Breast epithelium (tissue), 3 donors: ENCODE measurements around the gene RAPGEF4.

Experiments used
- POLR2A ChIP-seq: fragments of 450-650 bp; IDR thresholded peaks from one replicate; pipeline ENCODE4 v1.6.1; 2016; ENCODE audit warnings: antibody characterized with exemption, mild to moderate bottlenecking, moderate library complexity
- POLR2AphosphoS5 ChIP-seq, 3 donors: sonication (generic); formaldehyde crosslinking; IDR thresholded peaks; one replicate each; pipeline ENCODE4 v1.6.1; 2017; ENCODE audit warnings: antibody characterized with exemption in 3 of 3
- TF ChIP-seq, protein P1 (sequence below), 3 donors: fragments of 450-650 bp; IDR thresholded peaks; one replicate each; pipeline ENCODE4 v1.5.1; 2016 to 2017; ENCODE audit warnings: antibody characterized with exemption in 3 of 3, mild to moderate bottlenecking in 3 of 3, moderate library complexity in 3 of 3

DNA sequence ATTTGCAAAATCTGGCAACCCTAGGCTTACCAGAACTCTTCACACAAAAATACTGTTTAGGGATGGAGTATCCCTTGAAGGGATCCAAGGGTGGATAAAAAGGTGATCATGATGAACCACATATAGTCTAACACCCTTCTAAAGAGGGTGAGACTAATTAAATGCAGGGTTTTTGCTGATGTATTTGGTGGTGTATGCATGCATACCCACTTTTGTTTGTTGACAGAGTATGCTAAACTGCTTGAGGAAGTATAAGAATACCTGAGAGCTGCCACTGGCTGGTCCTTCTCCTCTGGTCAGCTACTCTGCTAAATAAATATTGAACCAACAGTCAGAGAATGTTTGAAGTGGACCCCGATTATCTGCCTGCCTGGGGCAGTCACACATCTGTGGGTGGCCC is 34.2 kb downstream of the RAPGEF4 start:
- TF ChIP-seq, protein P1, sequence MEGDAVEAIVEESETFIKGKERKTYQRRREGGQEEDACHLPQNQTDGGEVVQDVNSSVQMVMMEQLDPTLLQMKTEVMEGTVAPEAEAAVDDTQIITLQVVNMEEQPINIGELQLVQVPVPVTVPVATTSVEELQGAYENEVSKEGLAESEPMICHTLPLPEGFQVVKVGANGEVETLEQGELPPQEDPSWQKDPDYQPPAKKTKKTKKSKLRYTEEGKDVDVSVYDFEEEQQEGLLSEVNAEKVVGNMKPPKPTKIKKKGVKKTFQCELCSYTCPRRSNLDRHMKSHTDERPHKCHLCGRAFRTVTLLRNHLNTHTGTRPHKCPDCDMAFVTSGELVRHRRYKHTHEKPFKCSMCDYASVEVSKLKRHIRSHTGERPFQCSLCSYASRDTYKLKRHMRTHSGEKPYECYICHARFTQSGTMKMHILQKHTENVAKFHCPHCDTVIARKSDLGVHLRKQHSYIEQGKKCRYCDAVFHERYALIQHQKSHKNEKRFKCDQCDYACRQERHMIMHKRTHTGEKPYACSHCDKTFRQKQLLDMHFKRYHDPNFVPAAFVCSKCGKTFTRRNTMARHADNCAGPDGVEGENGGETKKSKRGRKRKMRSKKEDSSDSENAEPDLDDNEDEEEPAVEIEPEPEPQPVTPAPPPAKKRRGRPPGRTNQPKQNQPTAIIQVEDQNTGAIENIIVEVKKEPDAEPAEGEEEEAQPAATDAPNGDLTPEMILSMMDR (IDR thresholded peaks at IDR 0.05) = no peak
- TF ChIP-seq POLR2A (no peak), POLR2AphosphoS5 (IDR thresholded peaks at IDR 0.05) (no peak)
